ENCODE data around the gene ST3GAL3.

GRCh38 chr1:43908226-43908625 lies 200.9 kb downstream of the ST3GAL3 start:
- TF ChIP-seq CTCF (IDR thresholded peaks at IDR 0.05; ENCODE audit: low read depth, low read length), result no peak
- no peak for TF ChIP-seq POLR2A (IDR thresholded peaks at IDR 0.05; ENCODE audit: extremely low read depth, insufficient read length)
- TF ChIP-seq, protein P1, sequence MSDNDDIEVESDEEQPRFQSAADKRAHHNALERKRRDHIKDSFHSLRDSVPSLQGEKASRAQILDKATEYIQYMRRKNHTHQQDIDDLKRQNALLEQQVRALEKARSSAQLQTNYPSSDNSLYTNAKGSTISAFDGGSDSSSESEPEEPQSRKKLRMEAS (IDR thresholded peaks at IDR 0.05; ENCODE audit: low read depth, low read length), result no peak

Data from NB4 (cell line).